GM12878 (cell line): ENCODE data around the gene KIF2A. TPM values are rescaled to one million over a fixed set of nuclear protein-coding genes. Genes with fewer than 3 reads are reported as not detected.

Experiments used
- BCLAF1 ChIP-seq: fragments of 450-650 bp; IDR thresholded peaks from 2 replicates; pipeline ENCODE4 v1.6.1; 2017; ENCODE audit warnings: antibody characterized with exemption, mild to moderate bottlenecking, moderate library complexity
- BRCA1 ChIP-seq: IDR thresholded peaks from 2 replicates; pipeline ENCODE4 v1.6.1; 2011; ENCODE audit warnings: low read depth, low read length, improper control_type of control experiment
- CEBPB ChIP-seq, 2 experiments: fragments of 150-350 bp in 1 of 2; IDR thresholded peaks; 2 replicates each; pipeline ENCODE4 v1.6.1; 2012 to 2014; ENCODE audit warnings: low read depth in 2 of 2, low read length in 2 of 2, borderline replicate concordance in 1 of 2, inconsistent platforms in 1 of 2
- CHD1 ChIP-seq: IDR thresholded peaks from 2 replicates; pipeline ENCODE4 v1.6.1; 2012; ENCODE audit warnings: low read depth, low read length, improper control_type of control experiment
- EED ChIP-seq: sonication (generic); IDR thresholded peaks from 2 replicates; pipeline ENCODE4 v1.6.1; 2016; ENCODE audit warnings: antibody characterized with exemption, low read depth
- ELK1 ChIP-seq: IDR thresholded peaks from 2 replicates; pipeline ENCODE4 v1.6.1; 2012; ENCODE audit warnings: low read depth, low read length, improper control_type of control experiment
- FOXK2 ChIP-seq: fragments of 450-650 bp; IDR thresholded peaks from 2 replicates; pipeline ENCODE4 v1.6.1; 2017; ENCODE audit warnings: mild to moderate bottlenecking, moderate library complexity
- HDAC2 ChIP-seq: fragments of 200-600 bp; sonication (generic); IDR thresholded peaks from 2 replicates; pipeline ENCODE4 v1.6.1; 2017
- IKZF2 ChIP-seq, 2 experiments: fragments of 450-650 bp; IDR thresholded peaks; 2 replicates each; pipeline ENCODE4 v1.6.1; 2017; ENCODE audit warnings: mild to moderate bottlenecking in 2 of 2, moderate library complexity in 2 of 2
- MEF2B ChIP-seq: fragments of 450-650 bp; IDR thresholded peaks from 2 replicates; pipeline ENCODE4 v1.6.1; 2018; ENCODE audit warnings: mild to moderate bottlenecking, moderate library complexity; ENCODE audit not compliant: partially characterized antibody, poor library complexity, severe bottlenecking
- NFYB ChIP-seq: IDR thresholded peaks from 2 replicates; pipeline ENCODE4 v1.6.1; 2011; ENCODE audit warnings: low read depth, mild to moderate bottlenecking, low read length, improper control_type of control experiment, moderate library complexity; ENCODE audit not compliant: insufficient read depth
- PKNOX1 ChIP-seq: fragments of 450-650 bp; IDR thresholded peaks from 2 replicates; pipeline ENCODE4 v1.6.1; 2016; ENCODE audit warnings: mild to moderate bottlenecking
- POLR2AphosphoS5 ChIP-seq: IDR thresholded peaks from 2 replicates; pipeline ENCODE4 v1.6.1; 2011; ENCODE audit warnings: mild to moderate bottlenecking, low read length, inconsistent platforms
- RAD21 ChIP-seq: IDR thresholded peaks from 2 replicates; pipeline ENCODE4 v1.6.1; 2011; ENCODE audit warnings: mild to moderate bottlenecking, low read depth, low read length, moderate library complexity; ENCODE audit not compliant: insufficient read depth
- RB1 ChIP-seq: fragments of 450-650 bp; formaldehyde crosslinking; IDR thresholded peaks from 2 replicates; pipeline ENCODE4 v1.6.1; 2017; ENCODE audit warnings: mild to moderate bottlenecking, borderline replicate concordance
- RELA ChIP-seq: fragments of 450-650 bp; IDR thresholded peaks from 2 replicates; pipeline ENCODE4 v1.8.0; 2014; ENCODE audit warnings: borderline replicate concordance; ENCODE audit not compliant: partially characterized antibody
- SPI1 ChIP-seq: IDR thresholded peaks from 2 replicates; pipeline ENCODE4 v1.6.1; 2011; ENCODE audit warnings: low read depth, mild to moderate bottlenecking, low read length, moderate library complexity, borderline replicate concordance; ENCODE audit not compliant: insufficient read depth
- SREBF1 ChIP-seq: IDR thresholded peaks from 2 replicates; pipeline ENCODE4 v1.6.1; 2012; ENCODE audit warnings: mild to moderate bottlenecking, low read length
- TAF1 ChIP-seq: IDR thresholded peaks from 2 replicates; pipeline ENCODE4 v1.6.1; 2011; ENCODE audit warnings: mild to moderate bottlenecking, low read depth, low read length, borderline replicate concordance
- TCF12 ChIP-seq: IDR thresholded peaks from 2 replicates; pipeline ENCODE4 v1.6.1; 2011; ENCODE audit warnings: low read depth, mild to moderate bottlenecking, low read length
- ZNF207 ChIP-seq: fragments of 450-650 bp; IDR thresholded peaks from 2 replicates; pipeline ENCODE4 v1.6.1; 2014; ENCODE audit warnings: antibody characterized with exemption, mild to moderate bottlenecking, borderline replicate concordance
- ZNF384 ChIP-seq: IDR thresholded peaks from 2 replicates; pipeline ENCODE4 v1.6.1; 2012; ENCODE audit warnings: low read depth, mild to moderate bottlenecking, low read length, improper control_type of control experiment, borderline replicate concordance
- ZSCAN29 ChIP-seq: fragments of 450-650 bp; IDR thresholded peaks from 2 replicates; pipeline ENCODE4 v1.6.1; 2017; ENCODE audit warnings: mild to moderate bottlenecking, moderate library complexity
- polyA plus RNA-seq, 11 experiments: library from polyadenylated mRNA; depleted of rRNA in 4 of 11; unstranded in 6 of 11; stranded (reverse) in 5 of 11; fragments of >200 nt; fragmentation: Nextera tagmentation in 4 of 11; fragmentation: Illumina TruSeq in 1 of 11; extraction: Ambion mirVana in 4 of 11; extraction: Trizol in 1 of 11; gene quantifications; 1 replicate in 1 of 11; 2 replicates in 10 of 11; pipeline versions ENCODE4 v1.2.1 to v1.2.3, GENCODE V29; 2011 to 2016; ENCODE audit warnings: inconsistent platforms in 2 of 11, missing spikeins in 2 of 11, low read depth in 1 of 11
- total RNA-seq, 4 experiments: library from RNA; depleted of rRNA in 3 of 4; stranded (reverse); fragments of >200 nt in 3 of 4; fragmentation: Illumina TruSeq in 1 of 4; extraction: Trizol in 1 of 4; gene quantifications; 2 replicates each; pipeline versions ENCODE4 v1.2.1 to v1.2.3, GENCODE V29; 2013 to 2021

The KIF2A gene
- total and polyA plus RNA-seq, 10 of the 15 experiments (the other 5 are each of a cell fraction or from before 2014, with no cell fraction given), result 35.9 to 124 (median 80.1) TPM

GRCh38 chr5:62412549-62413329 is 106.7 kb downstream of the KIF2A start, which contains the start of gene IPO11 (continued):
- TF ChIP-seq BCLAF1, result no peak
- TF ChIP-seq TAF1, result peak; percentile 83
- no peak for TF ChIP-seq BRCA1
- TF ChIP-seq IKZF2 (IDR thresholded peaks at IDR 0.05), result no peak
- TF ChIP-seq MEF2B, result peak; percentile 42
- 0 out of 2 replicates have a peak, but pooled peaks have one; percentile 30 for TF ChIP-seq TCF12
- peak; percentile 83; the same call in 1 of the 2 replicates for TF ChIP-seq ZNF207
- no peak for TF ChIP-seq ZNF384
- no peak for TF ChIP-seq CHD1
- 0 out of 2 replicates have a peak, but pooled peaks have one; percentile 22 for TF ChIP-seq ELK1
- TF ChIP-seq FOXK2, result peak; percentile 75
- TF ChIP-seq NFYB, result peak; percentile 63; the same call in 1 of the 2 replicates
- peak; percentile 20; the same call in 1 of the 2 replicates for TF ChIP-seq SREBF1
- peak; percentile 83; the same call in 1 of the 2 replicates for TF ChIP-seq RB1
- 0 out of 2 replicates have a peak, but pooled peaks have one; percentile 2 for TF ChIP-seq SPI1
- no peak for TF ChIP-seq ZSCAN29
- peak; percentile 82 for TF ChIP-seq POLR2AphosphoS5
- TF ChIP-seq PKNOX1, result 0 out of 2 replicates have a peak, but pooled peaks have one; percentile 21
- TF ChIP-seq RELA, result peak; percentile 91
- peak; percentile 79; the same call in 1 of the 2 replicates for TF ChIP-seq HDAC2
- TF ChIP-seq RAD21, result no peak
- no peak for TF ChIP-seq CEBPB (IDR thresholded peaks at IDR 0.05; ENCODE audit: borderline replicate concordance in 1 of 2, low read depth in 2 of 2, low read length in 2 of 2)
- TF ChIP-seq EED, result no peak
